Measurements from ENCODE around the gene COL4A2.

COL4A2 gene

GRCh38 chr13:110454956-110455355 is 147.9 kb downstream of the COL4A2 start:
- no peak for DNase-seq (ENCODE audit: low read depth in 2 of 2)

GRCh38 chr13:110455444-110455843 is 148.4 kb downstream of the COL4A2 start:
- no peak for DNase-seq (ENCODE audit: low read depth in 2 of 2)

GRCh38 chr13:110455941-110456340 is 148.9 kb downstream of the COL4A2 start:
- DNase-seq (ENCODE audit: low read depth in 2 of 2), result peak; percentile 17 to 32

- no peak for DNase-seq (ENCODE audit: low read depth in 2 of 2)
These were observed 149.5 kb downstream of the COL4A2 start for GRCh38 chr13:110456550-110456949.

- no peak for DNase-seq (ENCODE audit: low read depth in 2 of 2)
These were observed 150.3 kb downstream of the COL4A2 start for GRCh38 chr13:110457361-110457760.

GRCh38 chr13:110458017-110458416 is 150.9 kb downstream of the COL4A2 start:
- no peak for DNase-seq (ENCODE audit: low read depth in 2 of 2)

GRCh38 chr13:110458594-110459365 is 151.7 kb downstream of the COL4A2 start:
- DNase-seq (ENCODE audit: low read depth in 2 of 2), result no peak

- no peak for DNase-seq (ENCODE audit: low read depth in 2 of 2)
These were observed 155.0 kb downstream of the COL4A2 start for GRCh38 chr13:110462091-110462490.

- no peak for DNase-seq (ENCODE audit: low read depth in 2 of 2)
These were observed 156.1 kb downstream of the COL4A2 start for GRCh38 chr13:110463156-110463555.

- DNase-seq (ENCODE audit: low read depth in 2 of 2), result no peak
These were observed 156.9 kb downstream of the COL4A2 start for GRCh38 chr13:110463871-110464510.

- DNase-seq (ENCODE audit: low read depth in 2 of 2), result no peak
These were observed 157.7 kb downstream of the COL4A2 start for GRCh38 chr13:110464556-110465333.

- DNase-seq (ENCODE audit: low read depth in 2 of 2), result no peak
These were observed 158.6 kb downstream of the COL4A2 start for GRCh38 chr13:110465696-110466095.

- no peak for DNase-seq (ENCODE audit: low read depth in 2 of 2)
These were observed 159.3 kb downstream of the COL4A2 start for GRCh38 chr13:110466266-110466915.

- DNase-seq (ENCODE audit: low read depth in 2 of 2), result no peak
These were observed 160.5 kb downstream of the COL4A2 start for GRCh38 chr13:110467516-110468110.

- DNase-seq (ENCODE audit: low read depth in 2 of 2), result no peak
These were observed 162.0 kb downstream of the COL4A2 start for GRCh38 chr13:110468986-110469495.

- DNase-seq (ENCODE audit: low read depth in 2 of 2), result no peak
These were observed 162.5 kb downstream of the COL4A2 start for GRCh38 chr13:110469597-110469996.

- DNase-seq (ENCODE audit: low read depth in 2 of 2), result no peak
These were observed 163.4 kb downstream of the COL4A2 start for GRCh38 chr13:110470272-110471009.

- no peak for DNase-seq (ENCODE audit: low read depth in 2 of 2)
These were observed 164.2 kb downstream of the COL4A2 start for GRCh38 chr13:110471156-110471832.

- peak in 1 of 2 donors; percentile 4 for DNase-seq (ENCODE audit: low read depth in 2 of 2)
These were observed 164.7 kb downstream of the COL4A2 start for GRCh38 chr13:110471833-110472162.

- no peak for DNase-seq (ENCODE audit: low read depth in 2 of 2)
These were observed 165.9 kb downstream of the COL4A2 start for GRCh38 chr13:110472904-110473563.
